Transverse colon (tissue), 1 donor: Measurements from ENCODE around the gene PDSS2.

ENCODE experiments used
- EP300 ChIP-seq: sonication (generic); formaldehyde crosslinking; IDR thresholded peaks from one replicate; pipeline ENCODE4 v1.6.1; 2017; ENCODE audit warnings: antibody characterized with exemption, low read depth
- POLR2A ChIP-seq: fragments of 450-650 bp; IDR thresholded peaks from one replicate; pipeline ENCODE4 v1.6.1; 2016; ENCODE audit warnings: antibody characterized with exemption, mild to moderate bottlenecking, moderate library complexity

DNA sequence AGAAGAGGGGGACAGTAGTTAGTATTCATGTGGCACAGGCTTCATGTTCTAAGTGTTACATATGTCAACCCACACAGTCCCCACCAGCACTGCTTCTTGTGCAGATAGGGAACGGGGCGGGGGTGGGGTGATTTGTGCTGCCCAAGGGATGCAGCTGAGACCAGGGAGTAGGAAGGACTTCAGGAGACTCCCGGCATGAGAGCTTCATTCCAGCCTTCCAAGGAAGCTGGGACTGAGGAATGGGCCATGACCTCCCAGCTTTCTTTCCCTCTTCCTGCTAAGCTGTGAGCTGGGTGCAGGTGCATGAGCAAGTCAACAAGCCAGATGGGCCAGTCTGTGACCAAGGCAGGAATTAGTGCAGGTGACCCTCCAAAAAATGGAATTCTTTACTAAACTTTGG, 353.2 kb downstream of the PDSS2 start:
- TF ChIP-seq POLR2A (no peak), EP300 (no peak)
